ENCODE results near the gene ZFX. TPM values are rescaled to one million over a fixed set of nuclear protein-coding genes. Genes with fewer than 3 reads are reported as not detected.
"Not testable (repeated sequence)": the region's sequence is repeated elsewhere in the genome, so short reads cannot be mapped to it uniquely, and the experiment has no call there.

ZFX gene
- total RNA-seq, 1 donor: 30.2 TPM

- DNase-seq (ENCODE audit: low read depth in 2 of 3, low spot score in 2 of 3): no peak
These were observed 1.4 kb downstream of the ZFX start for GRCh38 chrX:24150898-24151297.

GRCh38 chrX:24151513-24151912 is 2.0 kb downstream of the ZFX start:
- DNase-seq (ENCODE audit: low read depth in 2 of 3, low spot score in 2 of 3): no peak

DNA sequence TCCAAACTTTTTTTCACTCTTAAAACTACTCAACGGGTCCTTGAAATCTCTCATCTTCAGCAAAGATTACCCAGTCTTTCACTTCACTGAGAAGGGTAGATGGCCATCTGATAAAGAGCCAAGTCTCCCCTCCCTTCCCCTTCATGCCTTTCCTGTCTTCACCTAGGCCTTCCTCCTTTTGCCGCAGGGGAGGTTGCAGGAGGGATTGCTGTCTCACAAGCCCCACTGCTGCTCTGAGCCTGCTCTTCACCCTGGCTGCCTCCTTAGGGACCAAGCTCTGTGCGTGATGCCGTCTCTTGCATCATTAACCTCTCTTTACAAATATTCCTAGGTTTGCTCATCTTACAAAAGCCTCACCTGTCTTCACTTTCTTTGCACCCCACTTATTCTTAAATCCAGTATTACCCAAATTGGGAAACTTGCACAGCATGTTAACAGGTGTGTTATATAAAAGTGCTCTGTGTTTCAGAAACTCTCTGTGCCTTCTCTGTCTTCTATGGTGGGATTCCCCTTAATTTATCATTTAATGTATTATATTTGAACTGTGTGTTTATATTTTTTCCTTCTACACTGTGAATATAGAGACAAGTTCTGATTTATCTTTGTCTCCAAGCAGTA is 3.8 kb downstream of the ZFX start:
- DNase-seq (ENCODE audit: low read depth in 2 of 3, low spot score in 2 of 3): peak in 1 of 3 donors; percentile 32

GRCh38 chrX:24153796-24154189 is 4.3 kb downstream of the ZFX start:
- no peak for DNase-seq (ENCODE audit: low read depth in 2 of 3, low spot score in 2 of 3)

DNA sequence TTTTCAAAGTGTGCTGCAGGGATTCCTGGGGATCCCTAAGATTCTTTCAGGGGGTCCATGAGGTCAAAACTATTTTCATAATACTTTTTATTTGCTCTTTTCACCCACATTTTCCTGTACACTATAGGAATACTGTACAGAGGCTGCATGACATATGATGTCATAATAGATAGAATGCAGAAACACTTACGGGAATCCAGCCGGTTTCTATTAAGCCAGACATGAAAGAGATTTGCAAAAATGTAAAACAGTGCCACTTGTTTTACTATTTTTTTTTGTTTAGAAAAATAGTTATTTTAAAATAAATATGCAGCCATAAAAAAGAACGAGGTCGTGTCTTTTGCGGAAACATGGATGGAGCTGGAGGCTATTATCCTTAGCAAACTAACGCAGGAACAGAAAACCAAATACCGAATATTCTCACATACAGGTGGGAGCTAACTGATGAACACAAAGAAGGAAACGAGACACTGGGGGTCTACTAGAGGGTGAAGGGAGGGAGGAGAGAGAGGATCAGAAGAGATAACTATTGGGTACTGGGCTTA is 5.0 kb downstream of the ZFX start:
- no peak for DNase-seq (ENCODE audit: low read depth in 2 of 3, low spot score in 2 of 3)

GRCh38 chrX:24155747-24156146 is 6.2 kb downstream of the ZFX start:
- DNase-seq (ENCODE audit: low read depth in 2 of 3, low spot score in 2 of 3): not testable (repeated sequence)

DNA sequence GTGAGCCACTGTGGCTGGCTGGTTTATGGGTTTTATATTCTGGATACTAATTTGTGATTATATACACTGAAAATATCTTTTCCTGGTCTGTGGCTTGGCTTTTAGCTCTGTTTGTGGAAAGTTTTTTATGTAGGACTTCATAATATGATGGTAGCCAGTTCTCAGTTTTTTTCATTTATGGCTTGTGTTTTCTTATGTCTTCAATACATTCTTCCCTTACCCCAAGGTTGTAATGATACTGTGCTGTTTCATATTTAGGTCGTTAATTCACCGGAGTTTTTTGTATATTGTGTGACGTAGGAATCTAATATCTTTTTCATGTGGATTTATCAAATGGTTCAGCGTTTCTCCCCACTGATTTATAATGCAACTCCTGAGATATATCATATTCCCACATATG is 6.6 kb downstream of the ZFX start:
- no peak for DNase-seq (ENCODE audit: low read depth in 2 of 3, low spot score in 2 of 3)

- no peak for DNase-seq (ENCODE audit: low read depth in 2 of 3, low spot score in 2 of 3)
These were observed 9.4 kb downstream of the ZFX start for GRCh38 chrX:24158881-24159280.

DNA sequence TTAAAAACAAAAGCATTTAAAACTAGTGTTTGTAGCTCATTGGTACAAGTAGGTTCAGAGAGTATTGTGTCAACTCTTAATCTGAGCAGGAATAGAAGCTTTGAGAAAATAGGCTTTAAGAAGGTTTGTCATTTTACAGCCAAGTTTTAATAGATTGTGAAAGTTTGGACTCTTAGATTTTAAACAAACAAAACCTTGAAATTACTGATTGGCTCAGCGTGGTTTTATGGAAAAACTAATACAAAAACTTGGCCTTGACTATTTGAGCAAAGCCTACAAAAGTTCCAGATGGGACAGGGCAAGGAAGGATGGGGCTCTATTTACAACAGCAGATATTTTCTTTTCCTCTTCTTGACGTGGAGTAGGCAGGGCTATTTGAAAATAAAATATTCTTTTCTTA is 16.5 kb downstream of the ZFX start:
- no peak for DNase-seq (ENCODE audit: low read depth in 2 of 3, low spot score in 2 of 3)

- DNase-seq (ENCODE audit: low read depth in 2 of 3, low spot score in 2 of 3): peak in 1 of 3 donors; percentile 28
These were observed 18.4 kb downstream of the ZFX start for GRCh38 chrX:24167719-24168472.

GRCh38 chrX:24168807-24169206 is 19.3 kb downstream of the ZFX start:
- DNase-seq (ENCODE audit: low read depth in 2 of 3, low spot score in 2 of 3): no peak

- no peak for DNase-seq (ENCODE audit: low read depth in 2 of 3, low spot score in 2 of 3)
These were observed 19.7 kb downstream of the ZFX start for GRCh38 chrX:24169211-24169610.

DNA sequence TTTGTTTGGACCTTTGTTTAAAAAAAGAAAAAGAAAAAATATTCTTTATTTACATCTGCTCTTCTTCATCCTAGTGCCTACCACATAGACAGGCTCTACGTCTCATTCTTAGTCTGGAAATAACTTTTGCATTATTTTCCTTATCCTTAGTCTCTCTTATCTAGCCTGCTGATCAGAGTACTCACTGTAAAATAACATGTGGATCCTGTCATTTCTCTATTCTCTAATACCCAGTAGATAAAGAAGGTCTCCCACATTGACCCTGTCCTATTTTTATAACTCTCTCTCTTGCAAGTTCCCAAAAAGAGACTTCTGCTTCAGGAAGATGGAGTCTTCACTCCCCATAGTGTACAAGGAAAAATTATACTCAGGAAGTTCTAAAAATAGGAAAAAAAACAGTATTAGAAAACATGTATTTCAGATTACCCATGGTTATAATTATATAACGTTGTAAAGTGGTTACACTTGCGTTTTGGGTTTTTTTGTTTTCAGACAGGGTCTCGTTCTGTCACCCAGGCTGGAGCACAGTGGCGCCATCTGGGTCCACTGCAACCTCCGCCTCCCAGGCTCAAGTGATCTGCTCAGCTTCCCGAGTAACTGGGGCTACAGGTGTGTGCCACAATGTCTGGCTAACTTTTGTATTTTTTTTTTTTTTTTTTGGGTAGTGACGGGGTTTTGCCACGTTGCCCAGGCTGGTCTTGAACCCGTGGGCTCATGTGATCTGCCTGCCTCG is 23.8 kb downstream of the ZFX start:
- no peak for DNase-seq (ENCODE audit: low read depth in 2 of 3, low spot score in 2 of 3)

- no peak for DNase-seq (ENCODE audit: low read depth in 2 of 3, low spot score in 2 of 3)
These were observed 25.7 kb downstream of the ZFX start for GRCh38 chrX:24175276-24175675.

GRCh38 chrX:24178441-24178840 is 28.9 kb downstream of the ZFX start:
- no peak for DNase-seq (ENCODE audit: low read depth in 2 of 3, low spot score in 2 of 3)

- DNase-seq (ENCODE audit: low read depth in 2 of 3, low spot score in 2 of 3): no peak
These were observed 34.5 kb downstream of the ZFX start for GRCh38 chrX:24184018-24184417.

GRCh38 chrX:24186483-24186882 is 37.0 kb downstream of the ZFX start:
- DNase-seq (ENCODE audit: low read depth in 2 of 3, low spot score in 2 of 3): no peak

DNA sequence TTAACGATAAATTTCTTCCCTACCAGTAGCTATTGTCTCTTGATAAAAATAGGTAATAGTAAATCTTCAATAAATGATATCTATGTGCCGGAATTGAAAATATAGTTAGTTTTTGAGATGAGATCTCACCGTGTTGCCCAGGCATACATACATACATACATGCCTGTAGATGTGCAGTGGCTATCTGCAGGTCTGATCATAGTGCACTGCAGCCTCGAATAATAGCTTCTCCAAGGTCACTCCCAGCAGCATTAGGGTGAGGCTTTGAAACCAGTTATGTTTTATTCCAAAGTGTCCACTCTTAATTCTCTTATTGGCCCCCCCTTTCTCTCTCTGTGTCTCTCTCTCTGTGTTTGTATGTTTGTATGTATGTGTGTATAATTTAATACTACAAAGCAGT is 37.5 kb downstream of the ZFX start:
- DNase-seq (ENCODE audit: low read depth in 2 of 3, low spot score in 2 of 3): no peak

DNA sequence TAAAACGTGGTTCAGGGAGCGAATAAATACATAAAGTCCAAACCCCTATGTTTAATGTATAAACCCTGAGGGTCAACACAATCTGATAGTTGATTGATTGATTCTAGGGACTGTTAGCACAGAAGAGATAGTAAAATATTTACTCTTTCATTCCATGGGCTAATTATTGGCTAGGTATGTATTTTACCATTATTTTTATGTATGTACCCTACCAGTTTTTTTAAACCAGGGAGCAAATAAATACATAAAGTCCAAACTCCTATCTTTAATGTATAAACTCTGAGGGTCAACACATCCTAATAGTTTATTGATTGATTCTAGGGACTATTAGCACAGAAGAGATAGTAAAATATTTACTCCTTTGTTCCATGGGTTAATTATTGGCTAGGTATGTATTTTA is 40.0 kb downstream of the ZFX start:
- DNase-seq (ENCODE audit: low read depth in 2 of 3, low spot score in 2 of 3): no peak

DNA sequence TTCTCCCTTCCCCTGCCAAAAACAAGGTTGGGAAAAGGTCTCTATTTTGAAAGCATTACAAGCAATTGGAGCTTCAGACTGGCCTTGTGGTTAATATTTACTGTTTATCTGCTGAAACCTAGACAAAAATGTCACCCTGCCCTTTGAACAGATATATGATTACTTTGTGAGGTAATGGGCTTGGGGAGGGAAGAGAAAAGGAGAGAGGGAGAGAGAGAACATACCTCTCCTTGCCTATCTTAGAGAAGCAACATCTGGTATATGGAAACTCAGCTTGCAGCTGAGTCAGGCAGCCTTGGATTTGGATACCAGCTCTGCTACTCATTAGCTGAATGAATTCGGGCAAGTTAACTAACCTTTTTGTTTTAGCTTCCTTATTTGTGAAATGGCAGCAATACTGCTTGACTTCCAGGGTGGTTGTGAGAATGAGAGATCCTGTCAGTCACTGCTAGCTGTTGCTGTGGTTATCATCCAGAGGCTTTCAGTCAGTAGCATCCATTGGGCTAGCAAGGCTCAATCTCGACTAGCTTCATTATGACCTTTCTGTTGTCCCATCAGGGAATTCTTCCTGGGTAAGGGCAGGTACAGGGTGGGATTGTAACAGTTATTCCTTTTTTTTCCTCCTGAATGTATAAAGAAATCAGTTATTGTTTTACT is 41.1 kb downstream of the ZFX start:
- peak in 1 of 3 donors; percentile 2 for DNase-seq (ENCODE audit: low read depth in 2 of 3, low spot score in 2 of 3)

GRCh38 chrX:24196509-24196908 is 47.0 kb downstream of the ZFX start:
- no peak for DNase-seq (ENCODE audit: low read depth in 2 of 3, low spot score in 2 of 3)

All from hematopoietic multipotent progenitor cell (in vitro differentiated cells).